Esophagus muscularis mucosa (tissue), 3 donors: Measurements from ENCODE around the gene CAMK2A.

Source experiments
- EP300 ChIP-seq: sonication (generic); formaldehyde crosslinking; IDR thresholded peaks from one replicate; pipeline ENCODE4 v1.6.1; 2017; ENCODE audit warnings: antibody characterized with exemption
- TF ChIP-seq, protein P1 (sequence below), 3 experiments: fragments of 200-600 bp in 2 of 3; fragments of 450-650 bp in 1 of 3; sonication (generic) in 2 of 3; IDR thresholded peaks; one replicate each; pipeline ENCODE4 v1.5.1; 2017 to 2019; ENCODE audit warnings: antibody characterized with exemption in 3 of 3, mild to moderate bottlenecking in 2 of 3, moderate library complexity in 1 of 3

DNA sequence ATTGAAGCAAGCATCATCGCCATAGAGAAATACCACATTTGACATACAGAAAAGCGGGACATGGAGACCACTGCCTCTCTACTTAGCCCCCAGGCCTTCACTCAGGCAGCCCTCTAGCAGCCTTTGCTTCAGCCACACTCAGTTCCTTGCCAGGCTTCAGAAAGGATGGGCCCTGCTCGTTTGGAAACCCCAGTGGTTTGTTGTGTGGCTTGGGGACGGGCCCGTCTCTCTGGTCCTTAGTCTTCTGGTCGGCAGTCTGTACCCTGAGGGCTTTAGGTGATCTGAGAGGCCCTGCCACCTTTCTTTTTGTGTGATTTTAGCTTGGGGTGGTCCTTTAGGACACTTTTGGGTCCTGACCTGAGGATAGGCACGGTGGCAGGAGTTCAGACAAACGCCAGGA, 34.2 kb upstream of the CAMK2A start:
- TF ChIP-seq, protein P1, sequence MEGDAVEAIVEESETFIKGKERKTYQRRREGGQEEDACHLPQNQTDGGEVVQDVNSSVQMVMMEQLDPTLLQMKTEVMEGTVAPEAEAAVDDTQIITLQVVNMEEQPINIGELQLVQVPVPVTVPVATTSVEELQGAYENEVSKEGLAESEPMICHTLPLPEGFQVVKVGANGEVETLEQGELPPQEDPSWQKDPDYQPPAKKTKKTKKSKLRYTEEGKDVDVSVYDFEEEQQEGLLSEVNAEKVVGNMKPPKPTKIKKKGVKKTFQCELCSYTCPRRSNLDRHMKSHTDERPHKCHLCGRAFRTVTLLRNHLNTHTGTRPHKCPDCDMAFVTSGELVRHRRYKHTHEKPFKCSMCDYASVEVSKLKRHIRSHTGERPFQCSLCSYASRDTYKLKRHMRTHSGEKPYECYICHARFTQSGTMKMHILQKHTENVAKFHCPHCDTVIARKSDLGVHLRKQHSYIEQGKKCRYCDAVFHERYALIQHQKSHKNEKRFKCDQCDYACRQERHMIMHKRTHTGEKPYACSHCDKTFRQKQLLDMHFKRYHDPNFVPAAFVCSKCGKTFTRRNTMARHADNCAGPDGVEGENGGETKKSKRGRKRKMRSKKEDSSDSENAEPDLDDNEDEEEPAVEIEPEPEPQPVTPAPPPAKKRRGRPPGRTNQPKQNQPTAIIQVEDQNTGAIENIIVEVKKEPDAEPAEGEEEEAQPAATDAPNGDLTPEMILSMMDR (IDR thresholded peaks at IDR 0.05), result no peak
- no peak for TF ChIP-seq EP300
